WTC11 (cell line): Measurements from ENCODE around the gene MT2A. TPM values are rescaled to one million over a fixed set of nuclear protein-coding genes. Genes with fewer than 3 reads are reported as not detected.

Experiments
- ATAC-seq: fragments of 200-7000 bp; cut with Tn5 transposase; 2 replicates; pipeline ENCODE4 v1.10.0; 2021; ENCODE audit warnings: mild to moderate bottlenecking, moderate library complexity
- CTCF ChIA-PET: fragments of 300-600 bp; sonication (Branson Sonifier 250); formaldehyde crosslinking; loops from one replicate; lab custom pipeline; 2021; ENCODE audit warnings: antibody characterized with exemption; lab: Charles Lee
- POLR2A ChIA-PET: fragments of 350-600 bp; sonication (Branson Sonifier 250); formaldehyde crosslinking; loops from one replicate; lab custom pipeline; 2021; ENCODE audit warnings: antibody characterized with exemption; lab: Charles Lee
- DNase-seq: peaks from one replicate; pipeline ENCODE4 v3.0.0; 2021; ENCODE audit warnings: low spot score
- H3K27ac Mint-ChIP-seq: 2 replicates; pipeline ENCODE4 v1.8.0; 2021; ENCODE audit warnings: mixed read lengths
- H3K27me3 Mint-ChIP-seq: 2 replicates; pipeline ENCODE4 v1.8.0; 2021; ENCODE audit warnings: low read depth, mild to moderate bottlenecking, moderate library complexity, mixed read lengths
- H3K36me3 Mint-ChIP-seq: 2 replicates; pipeline ENCODE4 v1.8.0; 2021; ENCODE audit warnings: mixed read lengths
- H3K4me1 Mint-ChIP-seq: 2 replicates; pipeline ENCODE4 v1.8.0; 2022; ENCODE audit warnings: mixed read lengths
- H3K4me3 Mint-ChIP-seq: 2 replicates; pipeline ENCODE4 v1.8.0; 2021; ENCODE audit warnings: mild to moderate bottlenecking, moderate library complexity, mixed read lengths
- H3K9me3 Mint-ChIP-seq: 2 replicates; pipeline ENCODE4 v1.8.0; 2021; ENCODE audit warnings: mixed read lengths
- ARID4B ChIP-seq: sonication (generic); formaldehyde crosslinking; IDR thresholded peaks from 2 replicates; pipeline ENCODE4 v1.8.0; 2023; ENCODE audit warnings: missing genetic modification reagents, mild to moderate bottlenecking, borderline replicate concordance
- ATF1 ChIP-seq: sonication (generic); formaldehyde crosslinking; IDR thresholded peaks from 2 replicates; pipeline ENCODE4 v1.8.1; 2023; ENCODE audit warnings: mild to moderate bottlenecking, moderate library complexity, missing genetic modification reagents
- CDX4 ChIP-seq: fragments of 250-450 bp; sonication (Bioruptor Pico); IDR thresholded peaks from 2 replicates; pipeline ENCODE4 v1.9.0; 2021; ENCODE audit warnings: moderate library complexity, mild to moderate bottlenecking, inconsistent platforms, borderline replicate concordance
- FOXP1 ChIP-seq: sonication (generic); formaldehyde crosslinking; IDR thresholded peaks from 2 replicates; pipeline ENCODE4 v1.8.0; 2022; ENCODE audit warnings: missing genetic modification reagents, mild to moderate bottlenecking, moderate library complexity, borderline replicate concordance
- GABPB1 ChIP-seq: sonication (generic); formaldehyde crosslinking; IDR thresholded peaks from 2 replicates; pipeline ENCODE4 v1.8.1; 2023; ENCODE audit warnings: mild to moderate bottlenecking, missing genetic modification reagents
- NFE2L1 ChIP-seq: sonication (generic); formaldehyde crosslinking; IDR thresholded peaks from 2 replicates; pipeline ENCODE4 v1.8.1; 2023; ENCODE audit warnings: missing genetic modification reagents
- NR1H2 ChIP-seq: sonication (generic); formaldehyde crosslinking; IDR thresholded peaks from 2 replicates; pipeline ENCODE4 v1.9.0; 2021; ENCODE audit warnings: mild to moderate bottlenecking, moderate library complexity, missing genetic modification reagents
- USF2 ChIP-seq: sonication (generic); formaldehyde crosslinking; IDR thresholded peaks from 2 replicates; pipeline ENCODE4 v1.8.1; 2023; ENCODE audit warnings: mild to moderate bottlenecking, missing genetic modification reagents, moderate library complexity
- ZNF121 ChIP-seq: sonication (generic); formaldehyde crosslinking; IDR thresholded peaks from 2 replicates; pipeline ENCODE4 v1.8.0; 2023; ENCODE audit warnings: missing genetic modification reagents
- ZNF512 ChIP-seq: sonication (generic); formaldehyde crosslinking; IDR thresholded peaks from 2 replicates; pipeline ENCODE4 v1.8.1; 2022; ENCODE audit warnings: missing genetic modification reagents, borderline replicate concordance
- ZNF532 ChIP-seq: fragments of 250-450 bp; sonication (Bioruptor Pico); IDR thresholded peaks from 2 replicates; pipeline ENCODE4 v1.9.0; 2021; ENCODE audit warnings: mild to moderate bottlenecking, borderline replicate concordance
- ZSCAN18 ChIP-seq: fragments of 250-450 bp; sonication (Bioruptor Pico); IDR thresholded peaks from 2 replicates; pipeline ENCODE4 v2.1.2; 2022; ENCODE audit warnings: mild to moderate bottlenecking, moderate library complexity
- total RNA-seq: library from RNA; stranded (reverse); gene quantifications from 3 replicates; pipeline ENCODE4 v1.2.3, GENCODE V29; 2021

MT2A gene
- total RNA-seq, 1 experiment from 2014 or later: 139 TPM

- TF ChIP-seq ZNF512 (CRISPR knock-in tag) (no peak), USF2 (CRISPR knock-in tag) (no peak), ATF1 (CRISPR knock-in tag) (no peak)
- TF ChIP-seq, all 79 proteins: peak for 0
These were observed 1.8 kb upstream of the MT2A start (continued) for GRCh38 chr16:56606476-56607108.

- peak; percentile 73 for TF ChIP-seq GABPB1 (CRISPR knock-in tag)
- no peak for TF ChIP-seq FOXP1 (CRISPR knock-in tag)
- Mint-ChIP-seq H3K36me3 (no peaks in the 10 kb centered on the region), H3K9me3 (no peaks in the 10 kb centered on the region), H3K4me1 (peaks cover 43% of the 10 kb centered on the region), H3K27ac (no peak overlapping the region), H3K4me3 (no peak overlapping the region), H3K27me3 (peaks cover 61% of the 10 kb centered on the region)
- ChIA-PET CTCF (interaction anchor here (1.0 to 4.5 kb wide), 3 partner anchors 37 to 95 kb away, joined by 3 to 28 read pairs (median 3); no protein-coding TSS in a partner anchor), POLR2A (interaction anchor here (0.6 to 4.8 kb wide), 3 partner anchors 19 to 62 kb away, joined by 3 to 68 read pairs (median 27); partner anchors contain the start of genes MT1E, MT1G and MT1H)
- ATAC-seq: peak; percentile 4; the same call in 1 of the 2 replicates
- DNase-seq: no peak
These were observed 1.2 kb upstream of the MT2A start for GRCh38 chr16:56607109-56607618.

- peaks cover 43% of the 10 kb centered on the region for H3K4me1 Mint-ChIP-seq
- POLR2A ChIA-PET: interaction anchor here (1.1 to 4.8 kb wide), 4 partner anchors 19 to 75 kb away, joined by 5 to 68 read pairs (median 16); partner anchors contain the start of genes MT1E, MT1G, MT1H and MT1X
- no peak for TF ChIP-seq ARID4B (CRISPR knock-in tag)
- no peak for TF ChIP-seq CDX4 (CRISPR knock-in tag)
- no peak for TF ChIP-seq ZNF121 (CRISPR knock-in tag)
- TF ChIP-seq NR1H2 (CRISPR knock-in tag): no peak
- TF ChIP-seq ZNF532 (CRISPR knock-in tag): no peak
- no peak for TF ChIP-seq ZNF512 (CRISPR knock-in tag)
- TF ChIP-seq ZSCAN18 (CRISPR knock-in tag): no peak
- TF ChIP-seq NFE2L1 (CRISPR knock-in tag): no peak
These were observed 725 bp upstream of the MT2A start for GRCh38 chr16:56607675-56608042.

More at GRCh38 chr16:56607675-56608042, 725 bp upstream of the MT2A start:
- CTCF ChIA-PET: interaction anchor here (1.0 to 4.5 kb wide), 3 partner anchors 18 to 94 kb away, joined by 3 to 28 read pairs (median 3); partner anchors contain the start of gene MT1E
- ATAC-seq (no peak), DNase-seq (no peak)
- H3K27me3 Mint-ChIP-seq: peaks cover 66% of the 10 kb centered on the region
- H3K27ac Mint-ChIP-seq: peak overlapping the region; percentile 18; the same call in 1 of the 2 replicates
- no peaks in the 10 kb centered on the region for H3K9me3 Mint-ChIP-seq
- H3K36me3 Mint-ChIP-seq: no peaks in the 10 kb centered on the region
- H3K4me3 Mint-ChIP-seq: peak overlapping the region; percentile 79
